Smooth muscle cell (in vitro differentiated cells): ENCODE data around the gene SRRM3. TPM values are rescaled to one million over a fixed set of nuclear protein-coding genes. Genes with fewer than 3 reads are reported as not detected.

Experiments used
- DNase-seq: peaks from one replicate; lab custom pipeline; 2025; ENCODE audit not compliant: unreplicated experiment; lab: John Stamatoyannopoulos, UW
- H2AFZ ChIP-seq: fragments of 200-600 bp; sonication (generic); 2 replicates; pipeline ENCODE4 v1.6.0; 2016; ENCODE audit warnings: antibody characterized with exemption, low read depth, mild to moderate bottlenecking
- H3F3A ChIP-seq: fragments of 200-600 bp; sonication (generic); 2 replicates; pipeline ENCODE4 v1.6.0; 2017; ENCODE audit warnings: antibody characterized with exemption, low read depth
- H3K27ac ChIP-seq: fragments of 200-600 bp; sonication (generic); 2 replicates; pipeline ENCODE4 v1.5.1; 2016; ENCODE audit warnings: low read depth, mild to moderate bottlenecking
- H3K27me3 ChIP-seq: fragments of 200-600 bp; sonication (generic); 2 replicates; pipeline ENCODE4 v1.6.1; 2016; ENCODE audit warnings: low read depth, mild to moderate bottlenecking
- H3K36me3 ChIP-seq: fragments of 200-600 bp; sonication (generic); 2 replicates; pipeline ENCODE4 v1.5.1; 2016; ENCODE audit warnings: low read depth
- H3K4me1 ChIP-seq: fragments of 200-600 bp; sonication (generic); 2 replicates; pipeline ENCODE4 v1.5.1; 2016; ENCODE audit warnings: low read depth
- H3K4me2 ChIP-seq: fragments of 200-600 bp; sonication (generic); 2 replicates; pipeline ENCODE4 v1.6.0; 2016; ENCODE audit warnings: mild to moderate bottlenecking
- H3K4me3 ChIP-seq: fragments of 200-600 bp; sonication (generic); 2 replicates; pipeline ENCODE4 v1.5.1; 2016; ENCODE audit warnings: mild to moderate bottlenecking
- H3K79me2 ChIP-seq: fragments of 200-600 bp; sonication (generic); 2 replicates; pipeline ENCODE4 v1.6.0; 2016; ENCODE audit warnings: low read depth, mild to moderate bottlenecking
- H3K9ac ChIP-seq: fragments of 200-600 bp; sonication (generic); 2 replicates; pipeline ENCODE4 v1.6.0; 2016; ENCODE audit warnings: low read depth
- H3K9me3 ChIP-seq: fragments of 200-600 bp; sonication (generic); replicated peaks from 2 replicates; pipeline ENCODE4 v1.5.1; 2016; ENCODE audit warnings: low read depth
- H4K20me1 ChIP-seq: fragments of 200-600 bp; sonication (generic); 2 replicates; pipeline ENCODE4 v1.6.0; 2016; ENCODE audit warnings: low read depth
- WGBS: methylation state at CpG from one replicate; pipeline ENCODE4 v1.1.7; 2016; ENCODE audit warnings: low lambda C conversion rate; 5-methylcytosine and 5-hydroxymethylcytosine counted together
- polyA plus RNA-seq: library from polyadenylated mRNA; unstranded; fragments of >200 nt; fragmentation: Nextera tagmentation; extraction: Ambion mirVana; gene quantifications from 2 replicates; pipeline ENCODE4 v1.2.1, GENCODE V29; 2016
- total RNA-seq: library from RNA; depleted of rRNA; stranded (reverse); fragments of >200 nt; gene quantifications from 2 replicates; pipeline ENCODE4 v1.2.3, GENCODE V29; 2014
- TF ChIP-seq, protein P1 (sequence below): fragments of 200-600 bp; sonication (generic); IDR thresholded peaks from 2 replicates; pipeline ENCODE4 v1.5.1; 2017; ENCODE audit warnings: borderline replicate concordance, mild to moderate bottlenecking, antibody characterized with exemption; ENCODE audit not compliant: insufficient read depth, poor library complexity, severe bottlenecking

The SRRM3 gene
- total and polyA plus RNA-seq, 2 experiments from 2014 or later: 3.6 to 10.9 TPM

DNA sequence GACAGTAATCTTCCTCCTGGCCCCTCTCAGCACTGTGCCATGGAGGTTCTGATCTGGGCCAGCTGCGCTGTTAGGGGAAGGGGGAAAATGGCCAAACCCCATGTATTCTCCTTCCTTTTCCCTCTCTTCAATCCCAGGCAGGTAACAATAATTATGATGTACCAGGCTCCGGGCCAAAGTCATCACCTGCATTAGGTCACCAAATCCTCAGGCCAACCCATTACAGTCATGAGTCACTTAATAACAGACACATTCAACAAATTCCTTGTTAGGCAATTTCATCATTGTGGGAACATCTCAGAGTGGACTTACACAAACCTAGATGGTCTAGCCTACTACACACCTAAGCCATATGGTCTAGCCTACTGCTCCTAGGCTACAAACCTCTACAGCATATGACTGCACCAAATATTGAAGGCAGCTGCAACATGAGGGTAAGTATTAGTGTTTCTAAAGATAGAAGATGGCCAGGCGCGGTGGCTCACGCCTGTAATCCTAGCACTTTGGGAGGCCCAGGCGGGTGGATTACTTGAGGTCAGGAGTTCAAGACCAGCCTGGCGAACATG, 98.6 kb downstream of the SRRM3 start:
- Histone ChIP-seq H3F3A (peaks cover 34% of the 10 kb centered on the region), H3K27ac (peak overlapping the region; percentile 38), H2AFZ (no peak overlapping the region), H3K4me2 (no peak overlapping the region), H3K9ac (no peak overlapping the region), H4K20me1 (peaks cover 19% of the 10 kb centered on the region), H3K27me3 (no peaks in the 10 kb centered on the region), H3K4me1 (peaks cover 9% of the 10 kb centered on the region), H3K4me3 (no peak overlapping the region), H3K9me3 (no peaks in the 10 kb centered on the region), H3K36me3 (no peaks in the 10 kb centered on the region), H3K79me2 (no peaks in the 10 kb centered on the region)
- DNase-seq: no peak
- WGBS: 47% methylated on average over 7 of the region's 7 CpGs
- TF ChIP-seq, protein P1, sequence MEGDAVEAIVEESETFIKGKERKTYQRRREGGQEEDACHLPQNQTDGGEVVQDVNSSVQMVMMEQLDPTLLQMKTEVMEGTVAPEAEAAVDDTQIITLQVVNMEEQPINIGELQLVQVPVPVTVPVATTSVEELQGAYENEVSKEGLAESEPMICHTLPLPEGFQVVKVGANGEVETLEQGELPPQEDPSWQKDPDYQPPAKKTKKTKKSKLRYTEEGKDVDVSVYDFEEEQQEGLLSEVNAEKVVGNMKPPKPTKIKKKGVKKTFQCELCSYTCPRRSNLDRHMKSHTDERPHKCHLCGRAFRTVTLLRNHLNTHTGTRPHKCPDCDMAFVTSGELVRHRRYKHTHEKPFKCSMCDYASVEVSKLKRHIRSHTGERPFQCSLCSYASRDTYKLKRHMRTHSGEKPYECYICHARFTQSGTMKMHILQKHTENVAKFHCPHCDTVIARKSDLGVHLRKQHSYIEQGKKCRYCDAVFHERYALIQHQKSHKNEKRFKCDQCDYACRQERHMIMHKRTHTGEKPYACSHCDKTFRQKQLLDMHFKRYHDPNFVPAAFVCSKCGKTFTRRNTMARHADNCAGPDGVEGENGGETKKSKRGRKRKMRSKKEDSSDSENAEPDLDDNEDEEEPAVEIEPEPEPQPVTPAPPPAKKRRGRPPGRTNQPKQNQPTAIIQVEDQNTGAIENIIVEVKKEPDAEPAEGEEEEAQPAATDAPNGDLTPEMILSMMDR: no peak

DNA sequence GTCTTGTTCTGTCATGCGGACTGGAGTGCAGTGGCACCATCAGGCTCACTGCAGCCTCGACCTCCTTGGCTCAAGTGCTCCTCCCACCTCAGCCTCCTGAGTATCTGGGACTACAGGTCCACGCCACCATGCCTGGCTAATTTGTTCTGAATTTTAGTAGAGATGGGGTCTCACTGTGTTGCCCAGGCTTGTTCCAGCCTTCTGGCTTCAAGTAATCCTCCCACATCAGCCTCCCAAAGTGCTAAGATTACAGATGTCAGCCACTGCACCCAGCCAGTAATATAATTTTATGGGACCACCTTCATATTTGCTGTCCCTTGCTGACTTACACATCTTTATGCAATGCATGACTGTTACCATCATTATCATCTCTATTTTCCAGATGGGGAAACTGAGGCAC, 99.3 kb downstream of the SRRM3 start:
- Histone ChIP-seq H3K4me3 (no peak overlapping the region), H3K4me1 (peaks cover 9% of the 10 kb centered on the region), H4K20me1 (peaks cover 19% of the 10 kb centered on the region), H3K36me3 (no peaks in the 10 kb centered on the region), H3K79me2 (no peaks in the 10 kb centered on the region), H3K9me3 (no peaks in the 10 kb centered on the region), H3K4me2 (no peak overlapping the region), H3K9ac (no peak overlapping the region), H3K27me3 (no peaks in the 10 kb centered on the region), H2AFZ (no peak overlapping the region), H3F3A (peaks cover 30% of the 10 kb centered on the region), H3K27ac (no peak overlapping the region)
- TF ChIP-seq, protein P1: no peak
- DNase-seq: no peak
- 95% methylated on average over 3 of the region's 3 CpGs for WGBS

DNA sequence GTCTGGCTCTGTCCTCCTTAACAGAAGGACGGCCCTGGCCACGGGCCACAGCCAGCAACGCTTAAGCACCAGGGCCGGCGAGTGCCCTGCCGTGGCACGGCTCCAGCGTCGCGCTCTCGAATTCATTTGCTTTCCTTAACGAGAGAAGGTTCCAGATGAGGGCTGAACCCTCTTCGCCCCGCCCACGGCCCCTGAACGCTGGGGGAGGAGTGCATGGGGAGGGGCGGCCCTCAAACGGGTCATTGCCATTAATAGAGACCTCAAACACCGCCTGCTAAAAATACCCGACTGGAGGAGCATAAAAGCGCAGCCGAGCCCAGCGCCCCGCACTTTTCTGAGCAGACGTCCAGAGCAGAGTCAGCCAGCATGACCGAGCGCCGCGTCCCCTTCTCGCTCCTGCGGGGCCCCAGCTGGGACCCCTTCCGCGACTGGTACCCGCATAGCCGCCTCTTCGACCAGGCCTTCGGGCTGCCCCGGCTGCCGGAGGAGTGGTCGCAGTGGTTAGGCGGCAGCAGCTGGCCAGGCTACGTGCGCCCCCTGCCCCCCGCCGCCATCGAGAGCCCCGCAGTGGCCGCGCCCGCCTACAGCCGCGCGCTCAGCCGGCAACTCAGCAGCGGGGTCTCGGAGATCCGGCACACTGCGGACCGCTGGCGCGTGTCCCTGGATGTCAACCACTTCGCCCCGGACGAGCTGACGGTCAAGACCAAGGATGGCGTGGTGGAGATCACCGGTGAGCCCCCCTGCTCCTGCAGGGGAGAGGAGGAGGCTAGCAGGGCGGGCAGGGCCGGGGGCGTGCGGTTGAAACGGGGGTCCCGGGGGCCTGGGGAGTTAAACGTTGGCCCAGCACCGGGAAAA, 100.9 kb downstream of the SRRM3 start, which contains the start of gene HSPB1:
TSS of gene HSPB1 (plus strand) at position 327 of the 855 bp plus-strand sequence. CDS start at position 367, 40 bp downstream.
- under 1% methylated on average over 51 of the region's 75 CpGs for WGBS
- Histone ChIP-seq H3K27me3 (no peaks in the 10 kb centered on the region), H4K20me1 (peaks cover 19% of the 10 kb centered on the region), H3K9ac (peak within 1 kb of the TSS; percentile 88), H3K27ac (peak within 1 kb of the TSS; percentile 91), H3K36me3 (no peaks in the 10 kb centered on the region), H3K4me2 (peak within 1 kb of the TSS; percentile 86), H3K9me3 (no peaks in the 10 kb centered on the region), H3K4me3 (peak within 1 kb of the TSS; percentile 89), H2AFZ (no peak within 1 kb of the TSS), H3F3A (peaks cover 21% of the 10 kb centered on the region), H3K4me1 (peaks cover 16% of the 10 kb centered on the region), H3K79me2 (no peaks in the 10 kb centered on the region)
- peak; percentile 88 for DNase-seq
- TF ChIP-seq, protein P1: no peak
